Lower lobe of right lung (tissue), 2 donors: ENCODE data around the gene FNBP1. TPM values are rescaled to one million over a fixed set of nuclear protein-coding genes. Genes with fewer than 3 reads are reported as not detected.

Experiments used
- ATAC-seq, 2 donors: fragments of 200-7000 bp; cut with Tn5 transposase; one replicate each; pipeline ENCODE4 v1.9.1; 2020 to 2022; ENCODE audit warnings: mild to moderate bottlenecking in 2 of 2, moderate library complexity in 2 of 2
- DNase-seq: peaks from one replicate; pipeline ENCODE4 v3.0.0-alpha.2; 2020
- H3K27ac ChIP-seq: fragments of 200-600 bp; one replicate; pipeline ENCODE4 v1.8.0; 2022
- H3K27me3 ChIP-seq: fragments of 200-600 bp; one replicate; pipeline ENCODE4 v1.8.0; 2022; ENCODE audit warnings: low read depth
- H3K36me3 ChIP-seq: fragments of 200-600 bp; one replicate; pipeline ENCODE4 v1.8.0; 2022; ENCODE audit warnings: mild to moderate bottlenecking
- H3K4me1 ChIP-seq: fragments of 200-600 bp; one replicate; pipeline ENCODE4 v1.8.0; 2022
- H3K4me3 ChIP-seq: fragments of 200-600 bp; one replicate; pipeline ENCODE4 v1.8.0; 2022; ENCODE audit warnings: mild to moderate bottlenecking
- H3K9me3 ChIP-seq: fragments of 200-600 bp; one replicate; pipeline ENCODE4 v1.8.0; 2022
- CTCF ChIP-seq: fragments of 200-600 bp; IDR thresholded peaks from one replicate; pipeline ENCODE4 v1.8.0; 2022; ENCODE audit warnings: antibody characterized with exemption, mild to moderate bottlenecking
- intact Hi-C: fragments of 100-400 bp; cut with DNase I; formaldehyde crosslinking; loops from one replicate; pipeline ENCODE4 v1.11.0; 2022
- total RNA-seq: library from RNA; stranded (reverse); fragmentation: NEBNext Ultra II Directional; extraction: Animal tissue kit (Norgen Biotek cat#: 25700); gene quantifications from one replicate; pipeline ENCODE4 v1.2.1, GENCODE V29; 2021
- donor health status: DM: no; HTN: yes; CAD: no; lungs with severe emphysema.

FNBP1 gene
- total RNA-seq, 1 donor from 2014 or later: 61.1 TPM

- H3K4me1 ChIP-seq: peaks cover 23% of the 10 kb centered on the region
- no peaks in the 10 kb centered on the region for H3K27me3 ChIP-seq
- H3K4me3 ChIP-seq: no peak overlapping the region
- intact Hi-C loops: no loop called here
- H3K27ac ChIP-seq: no peak overlapping the region
- no peaks in the 10 kb centered on the region for H3K9me3 ChIP-seq
- ATAC-seq: no peak
- peaks cover 19% of the 10 kb centered on the region for H3K36me3 ChIP-seq
- DNase-seq: no peak
- TF ChIP-seq CTCF: no peak
Observed at GRCh38 chr9:129880654-129881546, 162.1 kb downstream of the FNBP1 start.

- ATAC-seq (no peak), DNase-seq (no peak)
- Histone ChIP-seq H3K36me3 (peaks cover 27% of the 10 kb centered on the region), H3K4me1 (peaks cover 18% of the 10 kb centered on the region), H3K27me3 (no peaks in the 10 kb centered on the region), H3K27ac (no peak overlapping the region), H3K4me3 (no peak overlapping the region), H3K9me3 (no peaks in the 10 kb centered on the region)
- TF ChIP-seq CTCF: no peak
- intact Hi-C loops: no loop called here
Observed at GRCh38 chr9:129879991-129880653, 162.9 kb downstream of the FNBP1 start.

- no peaks in the 10 kb centered on the region for H3K27me3 ChIP-seq
- H3K27ac ChIP-seq: no peak overlapping the region
- DNase-seq (no peak), ATAC-seq (no peak)
- no peak for TF ChIP-seq CTCF
- H3K4me1 ChIP-seq: peaks cover 8% of the 10 kb centered on the region
- no peaks in the 10 kb centered on the region for H3K9me3 ChIP-seq
- H3K36me3 ChIP-seq: peaks cover 36% of the 10 kb centered on the region
- no peak overlapping the region for H3K4me3 ChIP-seq
- intact Hi-C loops: no loop called here
Observed at GRCh38 chr9:129879103-129879699, 163.8 kb downstream of the FNBP1 start.

- TF ChIP-seq CTCF: no peak
- ATAC-seq (no peak), DNase-seq (no peak)
- Histone ChIP-seq H3K4me3 (no peak overlapping the region), H3K27ac (no peak overlapping the region), H3K9me3 (no peaks in the 10 kb centered on the region), H3K4me1 (no peaks in the 10 kb centered on the region), H3K27me3 (no peaks in the 10 kb centered on the region), H3K36me3 (peaks cover 45% of the 10 kb centered on the region)
- intact Hi-C loops: no loop called here
Observed at GRCh38 chr9:129878291-129878690, 164.7 kb downstream of the FNBP1 start.

GRCh38 chr9:129876815-129877214, 166.2 kb downstream of the FNBP1 start:
- ATAC-seq (no peak), DNase-seq (no peak)
- intact Hi-C loops: no loop called here
- Histone ChIP-seq H3K27me3 (no peaks in the 10 kb centered on the region), H3K9me3 (no peaks in the 10 kb centered on the region), H3K27ac (no peak overlapping the region), H3K4me3 (no peak overlapping the region), H3K4me1 (no peaks in the 10 kb centered on the region), H3K36me3 (peaks cover 45% of the 10 kb centered on the region)
- no peak for TF ChIP-seq CTCF
